HL-60 (cell line): ENCODE results near the gene ADCK1.

Experiments
- POLR2AphosphoS5 ChIP-seq: IDR thresholded peaks from 2 replicates; pipeline ENCODE4 v1.6.1; 2012; ENCODE audit warnings: low read depth
- TF ChIP-seq, protein P1 (sequence below): IDR thresholded peaks from one replicate; pipeline ENCODE4 v1.5.1; 2011; ENCODE audit warnings: low read length, control low read depth, inconsistent platforms; ENCODE audit not compliant: insufficient read depth

DNA sequence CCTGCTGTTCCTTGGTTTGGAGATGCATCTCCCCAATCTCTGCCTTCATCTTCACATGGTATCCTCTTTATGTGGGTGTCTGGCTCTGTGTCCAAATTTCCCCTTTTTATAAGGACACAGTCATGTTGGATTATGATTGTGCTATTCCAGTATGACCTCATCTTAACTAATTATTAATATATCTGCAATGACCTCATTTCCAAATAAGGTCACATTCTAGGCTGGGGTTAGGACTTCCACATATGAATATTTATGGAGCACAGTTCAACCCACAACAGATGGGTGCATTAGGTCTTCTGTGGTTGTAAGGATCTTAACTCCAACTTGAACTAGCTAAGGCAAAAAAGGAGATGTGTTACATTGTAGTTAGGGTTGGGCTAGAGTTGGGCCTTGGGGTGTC lies 69.4 kb downstream of the ADCK1 start:
- TF ChIP-seq, protein P1, sequence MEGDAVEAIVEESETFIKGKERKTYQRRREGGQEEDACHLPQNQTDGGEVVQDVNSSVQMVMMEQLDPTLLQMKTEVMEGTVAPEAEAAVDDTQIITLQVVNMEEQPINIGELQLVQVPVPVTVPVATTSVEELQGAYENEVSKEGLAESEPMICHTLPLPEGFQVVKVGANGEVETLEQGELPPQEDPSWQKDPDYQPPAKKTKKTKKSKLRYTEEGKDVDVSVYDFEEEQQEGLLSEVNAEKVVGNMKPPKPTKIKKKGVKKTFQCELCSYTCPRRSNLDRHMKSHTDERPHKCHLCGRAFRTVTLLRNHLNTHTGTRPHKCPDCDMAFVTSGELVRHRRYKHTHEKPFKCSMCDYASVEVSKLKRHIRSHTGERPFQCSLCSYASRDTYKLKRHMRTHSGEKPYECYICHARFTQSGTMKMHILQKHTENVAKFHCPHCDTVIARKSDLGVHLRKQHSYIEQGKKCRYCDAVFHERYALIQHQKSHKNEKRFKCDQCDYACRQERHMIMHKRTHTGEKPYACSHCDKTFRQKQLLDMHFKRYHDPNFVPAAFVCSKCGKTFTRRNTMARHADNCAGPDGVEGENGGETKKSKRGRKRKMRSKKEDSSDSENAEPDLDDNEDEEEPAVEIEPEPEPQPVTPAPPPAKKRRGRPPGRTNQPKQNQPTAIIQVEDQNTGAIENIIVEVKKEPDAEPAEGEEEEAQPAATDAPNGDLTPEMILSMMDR, result no peak
- TF ChIP-seq POLR2AphosphoS5, result no peak
